ENCODE data around the gene YWHAE. TPM values are rescaled to one million over a fixed set of nuclear protein-coding genes. Genes with fewer than 3 reads are reported as not detected.
A peak's percentile ranks its signal among the peaks of the same experiment; 100 is the strongest.
"Not testable (repeated sequence)": the region's sequence is repeated elsewhere in the genome, so short reads cannot be mapped to it uniquely, and the experiment has no call there.

Gene YWHAE
- total and polyA plus RNA-seq, 9 of the 15 experiments (the other 6 are each of a cell fraction or from before 2014, with no cell fraction given), result 184 to 727 (median 448) TPM

- peaks cover 9 to 17% of the 10 kb centered on the region in 2 experiments; a peak in 4 of 5 replicates for H3K4me1 ChIP-seq (replicated peaks in 1 of 2; ENCODE audit: control insufficient read depth in 2 of 2, insufficient read depth in 2 of 2, low read length in 2 of 2)
- BruUV-seq (replicated peaks); ATAC-seq; DNase-seq (ENCODE audit: extremely low read depth in 1 of 4, low spot score in 3 of 4); H3K9me1 ChIP-seq (ENCODE audit: control insufficient read depth, insufficient read depth, low read length); H2AFZ ChIP-seq (ENCODE audit: low read depth, low read length); in situ Hi-C loops (cut with MboI); H3K9ac ChIP-seq (ENCODE audit: insufficient read depth in 1 of 2, low read depth in 2 of 2, low read length in 2 of 2); H3K4me3 ChIP-seq; CTCF ChIA-PET (ENCODE audit: low intra/inter-chr PET ratio); intact Hi-C loops (cut with micrococcal nuclease); H3K4me2 ChIP-seq (ENCODE audit: insufficient read depth, low read length); FAIRE-seq; H3K27me3 ChIP-seq (ENCODE audit: control insufficient read depth in 2 of 2, insufficient read depth in 2 of 2, low read length in 2 of 2); H3K27ac ChIP-seq (ENCODE audit: extremely low read depth, low read depth, low read length); H3K9me3 ChIP-seq (replicated peaks; ENCODE audit: control insufficient read depth, insufficient read depth, low read depth, low read length): not testable (repeated sequence)
- peaks cover 49% of the 10 kb centered on the region for H4K20me1 ChIP-seq (replicated peaks; ENCODE audit: control insufficient read depth, insufficient read depth, low read length)
- POLR2A ChIA-PET, result interaction anchor here (0.6 to 2.6 kb wide), 4 partner anchors 9 to 146 kb away, joined by 3 to 11 read pairs (median 8); partner anchors contain the start of gene YWHAE
- TF ChIP-seq ZBTB33 (CRISPR knock-in tag; IDR thresholded peaks at IDR 0.05), result 0 out of 2 replicates have a peak, but pooled peaks have one; percentile 40
- H3K36me3 ChIP-seq (ENCODE audit: control insufficient read depth, insufficient read depth, low read length), result peaks cover 27% of the 10 kb centered on the region; the same call in 2 of the 3 replicates
- WGBS (ENCODE audit: insufficient coverage, low coverage, missing lambda C conversion rate), result 83% methylated on average over 2 of the region's 8 CpGs
- peaks cover 99% of the 10 kb centered on the region for H3K79me2 ChIP-seq (ENCODE audit: control insufficient read depth, insufficient read depth, low read length)
These were observed 13.3 kb downstream of the YWHAE start for GRCh38 chr17:1386675-1387190.

GRCh38 chr17:1386265-1386664 lies 13.8 kb downstream of the YWHAE start:
- no peak for TF ChIP-seq MAFF (IDR thresholded peaks at IDR 0.05; ENCODE audit: low read length)
- no peak for TF ChIP-seq HMG20B (CRISPR knock-in tag; IDR thresholded peaks at IDR 0.05)
- TF ChIP-seq ZNF3 (CRISPR knock-in tag; IDR thresholded peaks at IDR 0.05), result peak; percentile 62
- TF ChIP-seq MIER1 (IDR thresholded peaks at IDR 0.05; ENCODE audit: low read depth), result no peak
- no peak for TF ChIP-seq CC2D1A (IDR thresholded peaks at IDR 0.05)
- TF ChIP-seq HNRNPH1 (optimal IDR thresholded peaks at IDR 0.05; ENCODE audit: low read depth, low read length), result no peak
- no peak for TF ChIP-seq ZNF717 (CRISPR knock-in tag; IDR thresholded peaks at IDR 0.05)
- peak; percentile 51 for TF ChIP-seq RBM25 (IDR thresholded peaks at IDR 0.05; ENCODE audit: low read depth, low read length, severe bottlenecking)
- DNase-seq (ENCODE audit: extremely low read depth in 1 of 4, low spot score in 3 of 4) (no peak), ATAC-seq (no peak), FAIRE-seq (no peak)
- Histone ChIP-seq H3K9ac (ENCODE audit: insufficient read depth in 1 of 2, low read depth in 2 of 2, low read length in 2 of 2) (no peak overlapping the region), H3K79me2 (ENCODE audit: control insufficient read depth, insufficient read depth, low read length) (peaks cover 99% of the 10 kb centered on the region), H3K9me3 (replicated peaks; ENCODE audit: control insufficient read depth, insufficient read depth, low read depth, low read length) (no peaks in the 10 kb centered on the region), H4K20me1 (replicated peaks; ENCODE audit: control insufficient read depth, insufficient read depth, low read length) (peaks cover 45% of the 10 kb centered on the region), H3K27ac (ENCODE audit: extremely low read depth, low read depth, low read length) (no peak overlapping the region), H2AFZ (ENCODE audit: low read depth, low read length) (no peak overlapping the region), H3K27me3 (ENCODE audit: control insufficient read depth in 2 of 2, insufficient read depth in 2 of 2, low read length in 2 of 2) (no peaks in the 10 kb centered on the region), H3K4me3 (no peak overlapping the region), H3K36me3 (ENCODE audit: control insufficient read depth, insufficient read depth, low read length) (peaks cover 27% of the 10 kb centered on the region; the same call in 2 of the 3 replicates), H3K4me2 (ENCODE audit: insufficient read depth, low read length) (no peak overlapping the region), H3K4me1 (replicated peaks in 1 of 2; ENCODE audit: control insufficient read depth in 2 of 2, insufficient read depth in 2 of 2, low read length in 2 of 2) (peaks cover 4 to 12% of the 10 kb centered on the region in 2 experiments; a peak in 3 of 5 replicates), H3K9me1 (ENCODE audit: control insufficient read depth, insufficient read depth, low read length) (peaks cover 5% of the 10 kb centered on the region)
- POLR2A ChIA-PET, result interaction anchor here (0.6 to 2.6 kb wide), 5 partner anchors 9 to 147 kb away, joined by 3 to 11 read pairs (median 6); partner anchors contain the start of gene YWHAE
- intact Hi-C loops (cut with micrococcal nuclease), result no loop called here
- WGBS (ENCODE audit: insufficient coverage, low coverage, missing lambda C conversion rate), result 93% methylated on average over 2 of the region's 2 CpGs
- in situ Hi-C loops (cut with MboI), result no loop called here
- BruUV-seq (replicated peaks), result no TSS peak
- CTCF ChIA-PET (ENCODE audit: low intra/inter-chr PET ratio), result no interaction called here

Measured in K562 (cell line).